DND-41 (cell line): ENCODE measurements around the gene PPP4R3A.
"Not testable (repeated sequence)": the region's sequence is repeated elsewhere in the genome, so short reads cannot be mapped to it uniquely, and the experiment has no call there.

ENCODE experiments used
- ATAC-seq: fragments of 200-7000 bp; cut with Tn5 transposase; 3 replicates; pipeline ENCODE4 v1.9.1; 2021; ENCODE audit warnings: low read depth; ENCODE audit not compliant: insufficient read depth
- DNase-seq: peaks from one replicate; pipeline ENCODE4 v3.0.0-alpha.2; 2020
- H2AFZ ChIP-seq: 2 replicates; pipeline ENCODE4 v1.6.0; 2012; ENCODE audit warnings: low read depth, low read length
- H3K27ac ChIP-seq: 2 replicates; pipeline ENCODE4 v1.5.1; 2012; ENCODE audit warnings: low read length, inconsistent platforms
- H3K27me3 ChIP-seq: fragments of 200-600 bp; sonication (generic); 2 replicates; pipeline ENCODE4 v1.6.0; 2012; ENCODE audit warnings: low read length, mild to moderate bottlenecking, inconsistent platforms; ENCODE audit not compliant: insufficient read depth, poor library complexity
- H3K36me3 ChIP-seq: 2 replicates; pipeline ENCODE4 v1.5.1; 2012; ENCODE audit warnings: low read length, inconsistent platforms; ENCODE audit not compliant: insufficient read depth
- H3K4me1 ChIP-seq: 2 replicates; pipeline ENCODE4 v1.5.1; 2012; ENCODE audit warnings: mild to moderate bottlenecking, low read length; ENCODE audit not compliant: insufficient read depth
- H3K4me2 ChIP-seq: 2 replicates; pipeline ENCODE4 v1.6.0; 2012; ENCODE audit warnings: mild to moderate bottlenecking, moderate library complexity, low read length, inconsistent platforms; ENCODE audit not compliant: insufficient read depth
- H3K4me3 ChIP-seq, 2 experiments: fragments of 200-600 bp in 1 of 2; shearing (Covaris generic) in 1 of 2; 2 replicates each; pipeline ENCODE4 v1.5.1; 2012 to 2016; ENCODE audit warnings: inconsistent platforms in 2 of 2, low read length in 2 of 2, mild to moderate bottlenecking in 2 of 2, low read depth in 1 of 2, moderate library complexity in 1 of 2
- H3K79me2 ChIP-seq: 2 replicates; pipeline ENCODE4 v1.6.0; 2012; ENCODE audit warnings: low read length, inconsistent platforms; ENCODE audit not compliant: insufficient read depth
- H3K9ac ChIP-seq: 2 replicates; pipeline ENCODE4 v1.6.0; 2012; ENCODE audit warnings: low read depth, mild to moderate bottlenecking, inconsistent platforms, low read length, moderate library complexity
- H3K9me3 ChIP-seq: 2 replicates; pipeline ENCODE4 v1.5.1; 2012; ENCODE audit warnings: low read length, moderate library complexity, mild to moderate bottlenecking, inconsistent platforms; ENCODE audit not compliant: insufficient read depth, severe bottlenecking
- H4K20me1 ChIP-seq: 2 replicates; pipeline ENCODE4 v1.6.0; 2012; ENCODE audit warnings: low read length; ENCODE audit not compliant: insufficient read depth
- EZH2 ChIP-seq: IDR thresholded peaks from 3 replicates; pipeline ENCODE4 v1.6.1; 2012; ENCODE audit warnings: borderline replicate concordance, low read depth, mild to moderate bottlenecking, moderate library complexity, low read length, inconsistent platforms; ENCODE audit not compliant: severe bottlenecking
- TF ChIP-seq, protein P1 (sequence below): IDR thresholded peaks from 2 replicates; pipeline ENCODE4 v1.5.1; 2012; ENCODE audit warnings: borderline replicate concordance, low read length, moderate library complexity, mild to moderate bottlenecking; ENCODE audit not compliant: poor library complexity, severe bottlenecking; ENCODE audit errors: extremely low read depth

PPP4R3A gene

DNA sequence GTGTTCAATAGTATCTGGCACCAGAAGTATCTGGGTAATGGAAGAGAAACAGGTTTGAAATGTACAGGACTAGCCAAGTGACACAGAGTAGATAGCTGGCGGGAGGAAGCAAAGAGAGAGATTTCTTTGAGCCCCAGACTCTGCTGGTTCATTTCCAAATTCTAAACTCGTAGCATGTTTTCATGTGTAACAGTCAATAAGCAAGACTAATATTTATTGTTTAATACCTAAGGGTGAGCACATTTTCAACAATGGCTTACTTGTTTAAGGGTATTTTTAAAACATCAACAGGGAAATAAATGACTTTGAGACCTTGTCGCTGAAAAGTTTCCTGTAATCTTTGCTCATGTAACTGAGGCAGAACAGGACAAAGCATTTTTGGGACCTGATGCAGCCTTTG, 80.7 kb downstream of the PPP4R3A start:
- Histone ChIP-seq H3K9ac (no peak overlapping the region), H3K27ac (no peak overlapping the region)

DNA sequence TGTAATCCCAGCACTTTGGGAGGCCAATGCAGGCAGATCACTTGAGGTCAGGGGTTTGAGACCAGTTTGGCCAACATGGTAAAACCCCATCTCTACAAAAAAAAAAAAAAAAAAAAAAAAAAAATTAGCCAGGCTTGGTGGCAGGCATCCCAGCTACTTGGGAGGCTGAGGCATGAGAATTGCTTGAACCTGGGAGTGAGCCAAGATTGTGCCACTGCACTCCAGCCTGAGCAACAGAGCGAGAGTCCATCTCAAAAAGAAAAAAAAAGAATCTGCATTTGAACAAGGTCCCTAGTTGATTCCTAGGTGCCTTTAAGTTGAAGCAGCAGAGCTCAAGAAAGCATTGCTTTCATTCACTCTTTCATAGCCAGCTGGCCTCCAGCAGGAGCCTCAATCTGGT, 81.2 kb downstream of the PPP4R3A start:
- H3K27ac ChIP-seq, H3K36me3 ChIP-seq, H3K9me3 ChIP-seq, H3K4me3 ChIP-seq, H3K27me3 ChIP-seq, ATAC-seq, H2AFZ ChIP-seq, H3K4me1 ChIP-seq, H3K4me2 ChIP-seq, DNase-seq, H4K20me1 ChIP-seq, H3K9ac ChIP-seq, H3K79me2 ChIP-seq: not testable (repeated sequence)

More for the DNA sequence above, 80.7 kb downstream of the PPP4R3A start:
- Histone ChIP-seq H3K79me2 (no peaks in the 10 kb centered on the region), H3K9me3 (no peaks in the 10 kb centered on the region), H4K20me1 (no peaks in the 10 kb centered on the region), H3K4me2 (no peak overlapping the region), H3K4me1 (no peaks in the 10 kb centered on the region), H3K4me3 (no peak overlapping the region), H3K27me3 (no peaks in the 10 kb centered on the region), H3K36me3 (no peaks in the 10 kb centered on the region), H2AFZ (no peak overlapping the region)
- no peak for ATAC-seq
- no peak for DNase-seq
- TF ChIP-seq, protein P1, sequence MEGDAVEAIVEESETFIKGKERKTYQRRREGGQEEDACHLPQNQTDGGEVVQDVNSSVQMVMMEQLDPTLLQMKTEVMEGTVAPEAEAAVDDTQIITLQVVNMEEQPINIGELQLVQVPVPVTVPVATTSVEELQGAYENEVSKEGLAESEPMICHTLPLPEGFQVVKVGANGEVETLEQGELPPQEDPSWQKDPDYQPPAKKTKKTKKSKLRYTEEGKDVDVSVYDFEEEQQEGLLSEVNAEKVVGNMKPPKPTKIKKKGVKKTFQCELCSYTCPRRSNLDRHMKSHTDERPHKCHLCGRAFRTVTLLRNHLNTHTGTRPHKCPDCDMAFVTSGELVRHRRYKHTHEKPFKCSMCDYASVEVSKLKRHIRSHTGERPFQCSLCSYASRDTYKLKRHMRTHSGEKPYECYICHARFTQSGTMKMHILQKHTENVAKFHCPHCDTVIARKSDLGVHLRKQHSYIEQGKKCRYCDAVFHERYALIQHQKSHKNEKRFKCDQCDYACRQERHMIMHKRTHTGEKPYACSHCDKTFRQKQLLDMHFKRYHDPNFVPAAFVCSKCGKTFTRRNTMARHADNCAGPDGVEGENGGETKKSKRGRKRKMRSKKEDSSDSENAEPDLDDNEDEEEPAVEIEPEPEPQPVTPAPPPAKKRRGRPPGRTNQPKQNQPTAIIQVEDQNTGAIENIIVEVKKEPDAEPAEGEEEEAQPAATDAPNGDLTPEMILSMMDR, result no peak
- no peak for TF ChIP-seq EZH2

- not testable (repeated sequence) for DNase-seq, H3K9ac ChIP-seq, H3K4me1 ChIP-seq, ATAC-seq, H3K4me3 ChIP-seq, H3K79me2 ChIP-seq, H3K27ac ChIP-seq, H3K36me3 ChIP-seq, H2AFZ ChIP-seq, H3K27me3 ChIP-seq, H3K9me3 ChIP-seq, H4K20me1 ChIP-seq, H3K4me2 ChIP-seq
Measured at GRCh38 chr14:91425531-91425944, 84.6 kb downstream of the PPP4R3A start.

DNA sequence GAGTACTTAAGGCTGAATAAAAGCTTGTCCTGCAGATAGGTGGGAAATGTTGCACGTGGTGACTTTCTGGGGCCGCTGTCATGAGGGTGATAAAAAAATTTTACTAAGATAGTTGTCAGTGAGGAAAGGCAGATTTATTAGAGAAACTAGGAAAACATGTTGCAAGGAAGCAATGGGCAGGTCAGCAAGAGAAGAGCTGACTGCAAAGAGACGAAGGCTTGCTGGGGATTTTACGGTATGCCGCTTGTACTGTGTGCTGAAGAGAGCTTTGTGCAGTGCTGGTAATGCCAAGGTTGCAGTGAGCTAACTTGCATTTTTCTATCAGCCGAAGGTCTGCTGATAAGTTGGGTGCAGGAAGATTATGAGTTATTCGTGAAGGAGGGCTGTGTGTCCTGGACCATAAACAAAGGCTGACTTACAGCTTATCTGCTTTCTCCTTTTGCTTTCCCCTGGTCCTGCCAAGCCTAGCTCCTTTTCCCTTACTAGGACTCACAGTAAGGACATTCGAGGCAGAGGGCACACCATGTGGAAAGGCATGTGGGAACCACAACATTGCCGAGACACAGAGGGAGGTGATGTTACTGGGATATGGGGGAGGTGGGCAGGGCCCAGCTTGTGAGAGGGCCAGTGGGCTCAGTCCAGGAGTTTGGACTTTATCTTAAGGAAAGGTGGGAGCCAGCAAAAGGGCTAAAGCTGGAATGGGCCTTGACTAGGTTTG, 85.1 kb downstream of the PPP4R3A start:
- Histone ChIP-seq H3K79me2 (no peaks in the 10 kb centered on the region), H3K27ac (no peak overlapping the region), H3K4me1 (no peaks in the 10 kb centered on the region), H3K9me3 (no peaks in the 10 kb centered on the region), H3K27me3 (no peaks in the 10 kb centered on the region), H3K4me2 (no peak overlapping the region), H3K9ac (no peak overlapping the region), H2AFZ (no peak overlapping the region), H3K36me3 (no peaks in the 10 kb centered on the region), H4K20me1 (no peaks in the 10 kb centered on the region), H3K4me3 (no peak overlapping the region)
- ATAC-seq, result no peak
- DNase-seq, result no peak
- no peak for TF ChIP-seq EZH2
- TF ChIP-seq, protein P1, result no peak
